Progenitor cell of endocrine pancreas (in vitro differentiated cells): ENCODE results near the gene SERINC5. TPM values are rescaled to one million over a fixed set of nuclear protein-coding genes. Genes with fewer than 3 reads are reported as not detected.
"Not testable (repeated sequence)": the region's sequence is repeated elsewhere in the genome, so short reads cannot be mapped to it uniquely, and the experiment has no call there.

Experiments
- DNase-seq: peaks from one replicate; pipeline ENCODE4 v3.0.0; 2021; ENCODE audit warnings: low spot score; ENCODE audit not compliant: unreplicated experiment
- H3K27ac Mint-ChIP-seq: 2 replicates; pipeline ENCODE4 v1.8.0; 2021; ENCODE audit warnings: mild to moderate bottlenecking, moderate library complexity, mixed read lengths
- H3K27me3 Mint-ChIP-seq: 2 replicates; pipeline ENCODE4 v1.8.0; 2021; ENCODE audit warnings: mixed read lengths
- H3K36me3 Mint-ChIP-seq: 2 replicates; pipeline ENCODE4 v1.8.0; 2022; ENCODE audit warnings: mixed read lengths; ENCODE audit not compliant: insufficient read depth
- H3K4me1 Mint-ChIP-seq: 2 replicates; pipeline ENCODE4 v1.8.0; 2021; ENCODE audit warnings: low read depth, mixed read lengths
- H3K4me3 Mint-ChIP-seq: 2 replicates; pipeline ENCODE4 v1.8.0; 2021; ENCODE audit warnings: low read depth, mild to moderate bottlenecking, moderate library complexity, mixed read lengths
- H3K9me3 Mint-ChIP-seq: 2 replicates; pipeline ENCODE4 v1.8.0; 2021; ENCODE audit warnings: low read depth, mixed read lengths
- CTCF ChIP-seq: fragments of 200-600 bp; sonication (generic); IDR thresholded peaks from one replicate; pipeline ENCODE4 v1.5.0; 2021; ENCODE audit warnings: antibody characterized with exemption, mild to moderate bottlenecking; ENCODE audit not compliant: unreplicated experiment
- total RNA-seq: library from RNA; stranded (reverse); gene quantifications from 2 replicates; pipeline ENCODE4 v1.2.1, GENCODE V29; 2021

Gene SERINC5
- total RNA-seq, 1 donor from 2014 or later: 198 TPM

GRCh38 chr5:80140496-80140895 lies 115.4 kb downstream of the SERINC5 start:
- Mint-ChIP-seq H3K27me3 (no peaks in the 10 kb centered on the region), H3K27ac (no peak overlapping the region), H3K4me3 (no peak overlapping the region), H3K4me1 (peaks cover 24% of the 10 kb centered on the region), H3K9me3 (no peaks in the 10 kb centered on the region), H3K36me3 (peaks cover 42% of the 10 kb centered on the region)
- TF ChIP-seq CTCF: no peak
- no peak for DNase-seq

GRCh38 chr5:80139466-80139972 lies 116.3 kb downstream of the SERINC5 start:
- H3K27me3 Mint-ChIP-seq: no peaks in the 10 kb centered on the region
- no peak overlapping the region for H3K4me3 Mint-ChIP-seq
- H3K4me1 Mint-ChIP-seq: peaks cover 24% of the 10 kb centered on the region
- TF ChIP-seq CTCF: no peak
- H3K9me3 Mint-ChIP-seq: no peaks in the 10 kb centered on the region
- peak overlapping the region; percentile 79 for H3K27ac Mint-ChIP-seq
- peaks cover 36% of the 10 kb centered on the region for H3K36me3 Mint-ChIP-seq
- no peak for DNase-seq

GRCh38 chr5:80138486-80138885 lies 117.4 kb downstream of the SERINC5 start:
- no peak for DNase-seq
- Mint-ChIP-seq H3K27ac (no peak overlapping the region), H3K36me3 (peaks cover 30% of the 10 kb centered on the region), H3K4me3 (no peak overlapping the region), H3K4me1 (peaks cover 26% of the 10 kb centered on the region), H3K27me3 (no peaks in the 10 kb centered on the region), H3K9me3 (no peaks in the 10 kb centered on the region)
- no peak for TF ChIP-seq CTCF

GRCh38 chr5:80136798-80137197 lies 119.0 kb downstream of the SERINC5 start:
- H3K36me3 Mint-ChIP-seq: peaks cover 19% of the 10 kb centered on the region
- H3K4me3 Mint-ChIP-seq, DNase-seq, H3K9me3 Mint-ChIP-seq, H3K27me3 Mint-ChIP-seq: not testable (repeated sequence)
- peak overlapping the region; percentile 1 for H3K27ac Mint-ChIP-seq
- peaks cover 17% of the 10 kb centered on the region for H3K4me1 Mint-ChIP-seq

- peaks cover 10% of the 10 kb centered on the region for H3K9me3 Mint-ChIP-seq
- H3K27me3 Mint-ChIP-seq: no peaks in the 10 kb centered on the region
- H3K4me3 Mint-ChIP-seq: no peak overlapping the region
- H3K36me3 Mint-ChIP-seq: peaks cover 12% of the 10 kb centered on the region
- peaks cover 8% of the 10 kb centered on the region for H3K4me1 Mint-ChIP-seq
- H3K27ac Mint-ChIP-seq: peak overlapping the region; percentile 78
- no peak for DNase-seq
- TF ChIP-seq CTCF: no peak
Measured at GRCh38 chr5:80134876-80135275, 121.0 kb downstream of the SERINC5 start.

GRCh38 chr5:80129146-80129545 lies 126.7 kb downstream of the SERINC5 start:
- peaks cover 14% of the 10 kb centered on the region for H3K4me1 Mint-ChIP-seq
- no peak for DNase-seq
- H3K27me3 Mint-ChIP-seq: no peaks in the 10 kb centered on the region
- H3K36me3 Mint-ChIP-seq: peaks cover 14% of the 10 kb centered on the region
- H3K9me3 Mint-ChIP-seq: peaks cover 19% of the 10 kb centered on the region
- no peak overlapping the region for H3K4me3 Mint-ChIP-seq
- TF ChIP-seq CTCF: no peak
- no peak overlapping the region for H3K27ac Mint-ChIP-seq
